Effector CD8-positive, alpha-beta T cell (primary cell): ENCODE data around the gene HMCN2.
"Not testable (repeated sequence)": the region's sequence is repeated elsewhere in the genome, so short reads cannot be mapped to it uniquely, and the experiment has no call there.

Source experiments
- DNase-seq: peaks from one replicate; lab custom pipeline; 2025; lab: John Stamatoyannopoulos, UW

HMCN2 gene

GRCh38 chr9:130240410-130241197, 25.0 kb upstream of the HMCN2 start:
- DNase-seq = no peak

GRCh38 chr9:130241198-130241535, 24.4 kb upstream of the HMCN2 start:
- DNase-seq = no peak

DNA sequence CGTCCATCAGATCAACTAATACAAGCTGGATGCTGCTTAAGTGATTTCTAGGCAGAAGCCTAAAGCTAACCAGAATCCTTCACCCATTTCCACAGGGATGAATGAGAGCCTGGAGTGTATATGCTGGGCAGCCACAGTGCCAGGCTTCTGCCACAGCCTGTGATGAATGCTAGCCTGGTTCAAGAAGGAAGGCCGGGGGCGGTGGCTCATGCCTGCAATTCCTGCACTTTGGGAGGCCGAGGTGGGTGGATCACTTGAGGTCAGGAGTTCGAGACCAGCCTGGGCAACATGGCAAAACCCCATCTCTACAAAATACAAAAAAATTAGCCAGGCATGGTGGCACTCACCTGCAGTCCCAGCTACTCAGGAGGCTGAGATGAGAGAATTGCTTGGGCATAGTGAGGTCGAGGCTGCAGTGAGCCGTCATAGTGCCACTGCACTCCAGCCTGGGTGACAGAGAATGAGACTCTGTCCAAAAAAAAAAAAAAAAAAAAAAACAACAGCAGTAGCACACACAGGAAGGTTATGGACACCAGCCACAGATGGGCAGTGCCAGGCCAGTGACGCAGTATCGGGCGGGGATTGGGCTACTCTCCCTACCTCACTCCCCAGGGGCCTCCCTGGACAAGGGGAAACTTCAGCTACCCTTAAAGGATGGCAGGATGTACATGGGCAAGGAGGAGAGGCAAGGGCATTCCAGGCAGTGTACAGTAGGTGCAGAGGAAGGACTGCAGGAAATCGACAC, 23.1 kb upstream of the HMCN2 start:
- DNase-seq = no peak

DNA sequence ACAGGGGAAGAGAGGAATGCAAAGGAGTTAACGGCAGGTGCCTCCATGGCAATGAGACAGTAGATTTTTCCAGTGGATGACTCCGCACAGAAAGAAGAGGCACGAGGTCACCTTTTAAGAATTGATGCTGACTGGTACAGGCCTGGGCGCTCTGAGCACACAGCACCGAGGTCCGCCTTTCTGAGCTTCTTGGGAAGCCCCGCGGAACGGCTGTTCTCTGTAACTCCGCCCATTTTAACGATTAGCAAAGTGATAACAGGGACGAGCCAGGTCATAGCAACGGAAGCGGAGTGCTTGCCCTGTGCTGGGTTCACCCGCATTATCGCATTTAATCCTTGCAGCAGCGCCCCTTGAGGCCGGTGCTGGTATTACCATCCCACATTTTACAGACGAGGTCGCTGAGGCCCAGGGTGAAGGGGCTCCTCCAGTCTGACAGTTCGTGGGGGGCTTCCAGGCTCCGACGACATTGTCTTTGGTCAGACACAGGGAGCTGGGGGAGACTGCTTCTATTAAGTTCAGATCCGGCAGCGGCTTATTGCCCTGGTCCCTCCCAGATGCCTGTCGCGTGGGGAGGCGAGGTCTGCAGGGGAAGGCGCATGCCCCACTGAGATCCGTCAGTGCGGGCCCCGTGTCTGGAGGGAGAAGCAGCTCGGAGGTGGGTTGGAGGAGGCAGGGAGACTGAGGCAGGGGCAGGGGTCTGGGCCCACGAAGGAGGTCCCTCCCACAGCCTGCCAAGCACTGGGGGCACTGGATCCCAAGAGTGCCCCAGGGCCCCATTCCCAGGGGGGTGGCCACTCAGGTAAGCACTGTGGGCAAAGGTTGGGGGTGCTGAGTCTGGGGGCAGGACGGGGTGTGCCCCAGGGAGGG, 22.3 kb upstream of the HMCN2 start:
- peak; percentile 64 for DNase-seq

DNA sequence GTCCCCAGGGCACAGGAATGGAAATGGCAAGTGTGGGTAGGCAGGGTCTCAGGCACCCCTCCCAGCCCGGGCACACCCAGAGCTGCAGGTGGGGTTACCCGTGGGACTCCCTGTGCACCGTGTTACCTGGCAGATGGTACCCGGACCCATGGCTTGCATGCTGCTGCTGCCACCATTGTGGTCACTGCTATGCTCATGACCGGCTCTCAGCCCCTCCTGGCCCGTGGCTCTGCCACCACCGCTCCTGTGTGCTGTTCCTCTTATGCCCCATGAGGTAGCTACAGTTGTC, 21.7 kb upstream of the HMCN2 start:
- DNase-seq = no peak

GRCh38 chr9:130244548-130245165, 20.9 kb upstream of the HMCN2 start:
- DNase-seq = no peak

DNA sequence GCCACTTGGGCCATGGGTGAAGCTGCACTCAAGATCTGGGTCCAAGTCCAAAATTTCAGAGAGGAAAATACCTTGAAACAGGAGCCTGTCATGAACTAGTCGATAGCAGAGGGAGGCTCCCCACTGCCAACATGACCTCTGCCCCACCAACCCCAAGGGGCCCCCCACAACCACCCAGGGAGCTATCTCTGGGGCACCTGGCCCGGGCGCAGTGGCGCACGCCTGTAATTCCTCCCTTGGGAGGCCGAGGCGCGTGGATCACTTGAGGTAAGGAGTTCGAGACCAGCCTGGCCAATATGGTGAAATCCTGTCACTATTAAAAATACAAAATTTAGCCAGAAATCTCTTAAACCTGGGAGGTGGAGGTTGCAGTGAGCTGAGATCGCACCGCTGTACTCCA, 20.1 kb upstream of the HMCN2 start:
- no peak for DNase-seq

DNA sequence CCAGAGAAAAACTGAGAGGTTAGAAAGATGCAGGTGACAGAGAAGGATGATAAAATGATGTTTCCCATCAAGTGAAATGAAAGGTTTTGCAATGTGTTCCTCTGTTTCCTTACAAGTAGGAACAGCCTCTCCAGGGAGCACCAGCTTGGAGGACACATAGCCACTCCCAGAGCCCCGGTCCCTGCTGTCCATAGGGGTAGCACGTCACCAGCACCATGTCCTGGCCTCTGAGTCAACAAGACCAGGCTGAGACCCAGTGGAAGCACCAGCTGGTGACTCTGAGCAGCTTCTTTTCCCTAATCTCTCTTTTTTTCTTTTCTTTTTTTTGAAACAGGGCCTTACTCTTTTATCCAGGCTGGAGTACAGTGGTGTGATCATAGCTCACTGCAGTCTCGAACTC, 19.4 kb upstream of the HMCN2 start:
- no peak for DNase-seq

DNA sequence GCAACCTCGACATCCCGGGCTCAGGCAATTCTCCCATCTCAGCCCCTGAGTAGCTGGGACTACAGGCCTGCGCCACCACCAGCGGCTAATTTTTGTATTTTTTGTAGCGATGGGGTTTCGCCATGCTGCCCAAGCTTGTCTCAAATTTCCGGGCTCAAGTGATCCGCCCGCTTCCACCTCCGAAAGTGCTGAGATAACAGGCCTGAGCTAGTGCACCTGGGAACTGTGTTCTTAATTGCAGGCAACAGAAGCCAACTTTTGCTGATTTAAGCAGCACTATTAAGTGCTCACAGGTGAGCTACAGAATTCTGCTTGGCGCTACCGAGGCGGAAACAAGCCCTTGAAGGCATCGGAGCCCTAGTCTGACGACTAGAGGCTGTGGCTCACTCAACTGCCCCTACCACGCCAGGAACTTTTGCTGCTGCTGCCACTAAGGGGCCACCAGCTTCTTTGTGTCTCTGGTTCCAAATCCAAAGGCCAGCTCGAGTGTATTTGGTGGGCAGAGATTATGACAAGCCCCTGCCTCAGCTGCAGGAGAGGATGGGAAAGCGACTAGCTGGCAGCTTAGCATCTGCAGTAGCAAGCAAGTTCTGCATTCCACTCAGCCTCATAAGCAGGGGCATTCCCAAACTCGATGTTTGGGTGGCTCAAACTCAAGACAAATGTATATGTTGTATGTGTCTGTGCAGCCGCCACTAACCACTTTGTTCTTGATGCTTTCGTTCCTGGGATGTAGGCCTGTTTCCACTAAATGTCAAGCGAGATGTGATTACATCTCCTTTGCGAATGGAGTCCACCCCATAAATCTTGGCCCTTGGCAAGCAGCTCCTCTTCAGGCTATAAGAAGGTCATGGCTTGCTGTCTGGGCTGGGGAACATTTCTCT, 10.6 kb upstream of the HMCN2 start:
- DNase-seq = no peak

DNA sequence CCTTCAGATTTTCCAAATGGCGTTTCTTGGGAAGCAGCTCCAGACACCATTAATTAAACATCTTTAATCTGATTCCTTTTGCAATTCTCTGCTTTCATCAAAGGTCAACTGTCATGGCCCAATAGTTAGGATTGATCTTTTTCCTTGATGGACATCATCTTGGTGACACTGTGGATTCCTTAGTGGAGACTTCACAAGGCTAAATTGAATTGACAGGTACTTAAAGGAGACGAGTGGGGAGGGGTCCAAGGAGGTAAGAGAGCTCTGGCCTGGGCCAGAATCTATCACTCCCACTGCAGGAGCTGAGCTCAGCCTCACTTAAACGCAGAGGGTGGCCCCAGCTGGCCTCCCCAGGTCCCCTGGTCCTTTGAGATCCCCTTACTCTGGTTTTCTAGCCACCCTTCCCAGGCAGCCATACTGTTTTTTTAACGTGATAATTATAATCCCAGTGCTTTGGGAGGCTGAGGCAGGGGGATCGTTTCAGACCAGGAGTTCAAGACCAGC, 9.9 kb upstream of the HMCN2 start:
- no peak for DNase-seq

- DNase-seq = no peak
Observed at GRCh38 chr9:130256644-130257043, 8.9 kb upstream of the HMCN2 start.

GRCh38 chr9:130258137-130258536, 7.4 kb upstream of the HMCN2 start:
- DNase-seq = not testable (repeated sequence)

- no peak for DNase-seq
Observed at GRCh38 chr9:130259044-130259443, 6.5 kb upstream of the HMCN2 start.

DNA sequence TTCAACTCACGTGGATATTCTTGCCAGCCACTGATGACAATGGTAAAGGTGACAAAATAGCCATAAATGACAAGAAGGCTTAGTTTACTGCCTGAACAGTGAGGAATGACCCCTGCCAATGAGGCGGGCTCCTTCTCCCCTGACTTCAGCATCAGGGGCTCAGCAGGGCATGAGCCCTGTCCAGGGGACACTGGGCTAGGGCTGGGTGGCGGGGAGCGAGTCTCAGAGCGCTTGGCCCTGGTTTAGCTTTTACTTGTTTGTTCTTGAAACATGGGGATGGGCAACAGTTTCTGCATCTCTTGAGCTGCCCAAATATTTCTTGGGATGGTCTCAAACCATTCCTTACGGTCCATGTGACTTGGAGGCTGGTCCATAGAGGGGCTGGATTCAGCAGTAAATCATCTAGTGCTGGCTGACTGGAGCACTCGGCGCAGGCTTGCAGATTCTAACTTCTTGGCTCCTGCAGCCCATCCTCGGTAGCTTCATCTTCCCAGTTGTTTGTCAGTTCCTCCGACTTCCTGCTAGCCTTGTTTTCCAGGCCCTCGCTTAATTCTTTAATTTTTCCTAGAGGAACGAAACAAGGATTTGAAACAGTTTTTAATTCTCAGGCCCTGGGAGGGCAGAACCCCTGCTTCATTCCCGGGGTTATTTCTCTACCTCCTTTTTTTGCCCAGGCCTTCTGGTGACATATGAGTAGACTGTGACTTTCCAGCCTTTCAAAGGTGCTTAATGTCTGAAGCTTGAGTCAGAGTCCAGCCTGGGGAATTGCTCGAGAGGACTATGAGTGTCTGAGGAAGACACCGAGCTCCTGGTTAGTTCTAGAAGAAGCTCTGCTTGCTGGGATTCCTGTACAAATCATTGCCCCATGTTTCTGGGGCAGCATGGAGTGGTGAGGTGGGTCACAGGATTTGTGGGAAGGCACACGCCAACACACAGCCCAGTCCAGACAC, 4.5 kb upstream of the HMCN2 start:
- DNase-seq = no peak

GRCh38 chr9:130262061-130262745, 3.4 kb upstream of the HMCN2 start:
- DNase-seq = no peak

GRCh38 chr9:130262771-130263170, 2.8 kb upstream of the HMCN2 start:
- DNase-seq = no peak

- DNase-seq = no peak
Observed at GRCh38 chr9:130263601-130264413, 1.8 kb upstream of the HMCN2 start.
